WTC11 (cell line): ENCODE measurements around the gene PLSCR5. TPM values are rescaled to one million over a fixed set of nuclear protein-coding genes. Genes with fewer than 3 reads are reported as not detected.
A peak's percentile ranks its signal among the peaks of the same experiment; 100 is the strongest.

ENCODE experiments used
- ATF6 ChIP-seq: sonication (generic); formaldehyde crosslinking; IDR thresholded peaks from 2 replicates; pipeline ENCODE4 v1.8.1; 2023; ENCODE audit warnings: mild to moderate bottlenecking, missing genetic modification reagents
- CDX4 ChIP-seq: fragments of 250-450 bp; sonication (Bioruptor Pico); IDR thresholded peaks from 2 replicates; pipeline ENCODE4 v1.9.0; 2021; ENCODE audit warnings: moderate library complexity, mild to moderate bottlenecking, inconsistent platforms, borderline replicate concordance
- CREB1 ChIP-seq: sonication (generic); formaldehyde crosslinking; IDR thresholded peaks from 2 replicates; pipeline ENCODE4 v1.8.0; 2023; ENCODE audit warnings: mild to moderate bottlenecking, missing genetic modification reagents
- EMX1 ChIP-seq: fragments of 250-450 bp; sonication (Bioruptor Pico); IDR thresholded peaks from 2 replicates; pipeline ENCODE4 v1.8.0; 2021; ENCODE audit warnings: mild to moderate bottlenecking
- FOXJ3 ChIP-seq: sonication (generic); formaldehyde crosslinking; IDR thresholded peaks from 2 replicates; pipeline ENCODE4 v1.9.0; 2021; ENCODE audit warnings: missing genetic modification reagents, mild to moderate bottlenecking, borderline replicate concordance
- GABPB1 ChIP-seq: sonication (generic); formaldehyde crosslinking; IDR thresholded peaks from 2 replicates; pipeline ENCODE4 v1.8.1; 2023; ENCODE audit warnings: mild to moderate bottlenecking, missing genetic modification reagents
- HMGA2 ChIP-seq: fragments of 250-450 bp; sonication (Bioruptor Pico); IDR thresholded peaks from 2 replicates; pipeline ENCODE4 v1.4.0; 2021; ENCODE audit warnings: mild to moderate bottlenecking, moderate library complexity
- IRF2 ChIP-seq: sonication (generic); formaldehyde crosslinking; IDR thresholded peaks from 2 replicates; pipeline ENCODE4 v1.8.0; 2022; ENCODE audit warnings: low read depth, missing genetic modification reagents, borderline replicate concordance
- JUN ChIP-seq: sonication (generic); formaldehyde crosslinking; IDR thresholded peaks from 2 replicates; pipeline ENCODE4 v1.8.0; 2023; ENCODE audit warnings: mild to moderate bottlenecking, missing genetic modification reagents
- MXD4 ChIP-seq: fragments of 250-450 bp; sonication (Bioruptor Pico); IDR thresholded peaks from 2 replicates; pipeline ENCODE4 v1.8.0; 2021; ENCODE audit warnings: mild to moderate bottlenecking, moderate library complexity, borderline replicate concordance
- MYBL2 ChIP-seq: sonication (generic); formaldehyde crosslinking; IDR thresholded peaks from 2 replicates; pipeline ENCODE4 v1.8.1; 2023; ENCODE audit warnings: mild to moderate bottlenecking, moderate library complexity, missing genetic modification reagents
- PREB ChIP-seq: sonication (generic); formaldehyde crosslinking; IDR thresholded peaks from 2 replicates; pipeline ENCODE4 v1.8.1; 2022; ENCODE audit warnings: mild to moderate bottlenecking, missing genetic modification reagents, moderate library complexity, borderline replicate concordance
- RORB ChIP-seq: fragments of 250-450 bp; sonication (Bioruptor Pico); IDR thresholded peaks from 2 replicates; pipeline ENCODE4 v1.9.0; 2021; ENCODE audit warnings: mild to moderate bottlenecking
- SOX15 ChIP-seq: fragments of 250-450 bp; sonication (Bioruptor Pico); IDR thresholded peaks from 2 replicates; pipeline ENCODE4 v1.9.0; 2021; ENCODE audit warnings: mild to moderate bottlenecking
- ZBTB21 ChIP-seq: sonication (generic); formaldehyde crosslinking; IDR thresholded peaks from 2 replicates; pipeline ENCODE4 v1.8.1; 2023; ENCODE audit warnings: mild to moderate bottlenecking, missing genetic modification reagents, borderline replicate concordance
- ZNF219 ChIP-seq: sonication (generic); formaldehyde crosslinking; IDR thresholded peaks from 2 replicates; pipeline ENCODE4 v1.8.0; 2023; ENCODE audit warnings: missing genetic modification reagents, mild to moderate bottlenecking, borderline replicate concordance
- ZNF232 ChIP-seq: sonication (generic); formaldehyde crosslinking; IDR thresholded peaks from 2 replicates; pipeline ENCODE4 v1.8.0; 2022; ENCODE audit warnings: mild to moderate bottlenecking, missing genetic modification reagents
- ZNF317 ChIP-seq: sonication (generic); formaldehyde crosslinking; IDR thresholded peaks from 2 replicates; pipeline ENCODE4 v1.8.1; 2023; ENCODE audit warnings: low read depth, mild to moderate bottlenecking, moderate library complexity, missing genetic modification reagents, borderline replicate concordance
- ZNF396 ChIP-seq: fragments of 250-450 bp; sonication (Bioruptor Pico); IDR thresholded peaks from 2 replicates; pipeline ENCODE4 v1.8.0; 2021; ENCODE audit warnings: mild to moderate bottlenecking, moderate library complexity, borderline replicate concordance
- ZSCAN18 ChIP-seq: fragments of 250-450 bp; sonication (Bioruptor Pico); IDR thresholded peaks from 2 replicates; pipeline ENCODE4 v2.1.2; 2022; ENCODE audit warnings: mild to moderate bottlenecking, moderate library complexity
- total RNA-seq: library from RNA; stranded (reverse); gene quantifications from 3 replicates; pipeline ENCODE4 v1.2.3, GENCODE V29; 2021
- TF ChIP-seq, protein P1 (sequence below): sonication (generic); formaldehyde crosslinking; IDR thresholded peaks from 2 replicates; pipeline ENCODE4 v1.8.0; 2022; ENCODE audit warnings: missing genetic modification reagents
- TF ChIP-seq, protein P2 (sequence below): sonication (generic); formaldehyde crosslinking; IDR thresholded peaks from 2 replicates; pipeline ENCODE4 v1.8.0; 2022; ENCODE audit warnings: mild to moderate bottlenecking, missing genetic modification reagents
- TF ChIP-seq, protein P3 (sequence below): sonication (generic); formaldehyde crosslinking; IDR thresholded peaks from 2 replicates; pipeline ENCODE4 v1.8.1; 2022; ENCODE audit warnings: missing genetic modification reagents, borderline replicate concordance
- TF ChIP-seq, protein P4 (sequence below): sonication (generic); formaldehyde crosslinking; conservative IDR thresholded peaks from 2 replicates; pipeline ENCODE4 v1.8.1; 2023; ENCODE audit warnings: mild to moderate bottlenecking, low read depth, missing genetic modification reagents, moderate library complexity

PLSCR5 gene
- total RNA-seq, 1 experiment from 2014 or later, result not detected

DNA sequence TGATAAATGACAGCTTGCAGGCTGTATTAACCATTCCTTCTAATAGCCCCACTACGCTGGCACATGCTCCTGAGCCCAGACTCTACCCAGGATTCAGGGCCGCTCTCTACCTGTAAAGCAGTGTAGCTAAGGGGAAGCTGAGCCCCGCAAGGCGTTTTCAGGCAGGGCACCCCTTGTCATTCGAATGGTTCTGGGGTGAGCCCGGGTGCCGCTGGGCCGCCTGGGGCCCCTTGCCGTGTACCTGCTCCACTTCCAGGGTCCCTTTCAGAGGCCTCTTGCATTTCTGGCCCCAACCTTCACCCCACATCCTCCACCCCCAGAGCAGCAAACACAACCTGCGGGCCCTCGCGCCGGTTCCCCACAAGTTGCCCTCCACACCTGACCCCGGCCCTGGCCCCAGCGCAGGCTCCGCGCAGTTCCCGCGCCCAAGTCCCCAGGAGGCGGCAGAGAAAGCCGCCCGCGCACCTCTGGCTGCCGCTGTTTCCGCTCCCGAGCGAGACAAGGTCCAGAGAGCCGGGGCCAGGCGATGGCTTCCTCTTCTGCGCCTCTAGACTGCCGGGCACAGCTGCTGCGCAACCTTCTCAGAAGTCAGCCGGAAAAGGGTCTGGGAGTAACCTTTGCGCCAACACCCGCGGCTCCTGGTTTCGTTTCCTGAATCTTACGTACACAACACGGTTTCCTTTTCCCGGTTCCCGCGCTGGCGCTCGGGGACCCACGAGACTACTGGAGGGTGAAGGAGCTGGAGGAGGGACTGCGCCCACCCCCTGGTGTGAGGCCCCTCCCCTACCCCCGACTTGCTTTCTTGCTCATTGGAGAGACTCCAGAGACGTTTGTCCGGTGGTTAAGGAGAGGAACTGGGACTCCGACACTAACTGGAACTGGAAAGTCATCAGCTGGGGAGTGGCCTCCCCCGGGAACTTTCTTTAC, 60.9 kb downstream of the PLSCR5 start, which contains the start of gene PLSCR1 (continued):
- TF ChIP-seq IRF2 (no peak), MYBL2 (no peak), MXD4 (CRISPR knock-in tag) (no peak), EMX1 (CRISPR knock-in tag) (no peak), ZNF232 (CRISPR knock-in tag) (no peak), PREB (no peak), ZNF317 (CRISPR knock-in tag) (no peak), ZNF219 (CRISPR knock-in tag) (no peak), CDX4 (CRISPR knock-in tag) (no peak), ZBTB21 (CRISPR knock-in tag) (no peak), JUN (CRISPR knock-in tag) (no peak), SOX15 (CRISPR knock-in tag) (no peak), ATF6 (CRISPR knock-in tag) (no peak), ZNF396 (CRISPR knock-in tag) (no peak), RORB (CRISPR knock-in tag) (no peak), HMGA2 (CRISPR knock-in tag) (no peak), GABPB1 (CRISPR knock-in tag) (no peak; the same call in 1 of the 2 replicates), CREB1 (CRISPR knock-in tag) (no peak), ZSCAN18 (CRISPR knock-in tag) (no peak), FOXJ3 (CRISPR knock-in tag) (no peak)
- TF ChIP-seq, protein P1, sequence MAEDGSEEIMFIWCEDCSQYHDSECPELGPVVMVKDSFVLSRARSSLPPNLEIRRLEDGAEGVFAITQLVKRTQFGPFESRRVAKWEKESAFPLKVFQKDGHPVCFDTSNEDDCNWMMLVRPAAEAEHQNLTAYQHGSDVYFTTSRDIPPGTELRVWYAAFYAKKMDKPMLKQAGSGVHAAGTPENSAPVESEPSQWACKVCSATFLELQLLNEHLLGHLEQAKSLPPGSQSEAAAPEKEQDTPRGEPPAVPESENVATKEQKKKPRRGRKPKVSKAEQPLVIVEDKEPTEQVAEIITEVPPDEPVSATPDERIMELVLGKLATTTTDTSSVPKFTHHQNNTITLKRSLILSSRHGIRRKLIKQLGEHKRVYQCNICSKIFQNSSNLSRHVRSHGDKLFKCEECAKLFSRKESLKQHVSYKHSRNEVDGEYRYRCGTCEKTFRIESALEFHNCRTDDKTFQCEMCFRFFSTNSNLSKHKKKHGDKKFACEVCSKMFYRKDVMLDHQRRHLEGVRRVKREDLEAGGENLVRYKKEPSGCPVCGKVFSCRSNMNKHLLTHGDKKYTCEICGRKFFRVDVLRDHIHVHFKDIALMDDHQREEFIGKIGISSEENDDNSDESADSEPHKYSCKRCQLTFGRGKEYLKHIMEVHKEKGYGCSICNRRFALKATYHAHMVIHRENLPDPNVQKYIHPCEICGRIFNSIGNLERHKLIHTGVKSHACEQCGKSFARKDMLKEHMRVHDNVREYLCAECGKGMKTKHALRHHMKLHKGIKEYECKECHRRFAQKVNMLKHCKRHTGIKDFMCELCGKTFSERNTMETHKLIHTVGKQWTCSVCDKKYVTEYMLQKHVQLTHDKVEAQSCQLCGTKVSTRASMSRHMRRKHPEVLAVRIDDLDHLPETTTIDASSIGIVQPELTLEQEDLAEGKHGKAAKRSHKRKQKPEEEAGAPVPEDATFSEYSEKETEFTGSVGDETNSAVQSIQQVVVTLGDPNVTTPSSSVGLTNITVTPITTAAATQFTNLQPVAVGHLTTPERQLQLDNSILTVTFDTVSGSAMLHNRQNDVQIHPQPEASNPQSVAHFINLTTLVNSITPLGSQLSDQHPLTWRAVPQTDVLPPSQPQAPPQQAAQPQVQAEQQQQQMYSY (CRISPR knock-in tag), result peak; percentile 18; the same call in 1 of the 2 replicates
- TF ChIP-seq, protein P2, sequence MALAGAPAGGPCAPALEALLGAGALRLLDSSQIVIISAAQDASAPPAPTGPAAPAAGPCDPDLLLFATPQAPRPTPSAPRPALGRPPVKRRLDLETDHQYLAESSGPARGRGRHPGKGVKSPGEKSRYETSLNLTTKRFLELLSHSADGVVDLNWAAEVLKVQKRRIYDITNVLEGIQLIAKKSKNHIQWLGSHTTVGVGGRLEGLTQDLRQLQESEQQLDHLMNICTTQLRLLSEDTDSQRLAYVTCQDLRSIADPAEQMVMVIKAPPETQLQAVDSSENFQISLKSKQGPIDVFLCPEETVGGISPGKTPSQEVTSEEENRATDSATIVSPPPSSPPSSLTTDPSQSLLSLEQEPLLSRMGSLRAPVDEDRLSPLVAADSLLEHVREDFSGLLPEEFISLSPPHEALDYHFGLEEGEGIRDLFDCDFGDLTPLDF (CRISPR knock-in tag), result no peak
- TF ChIP-seq, protein P3, sequence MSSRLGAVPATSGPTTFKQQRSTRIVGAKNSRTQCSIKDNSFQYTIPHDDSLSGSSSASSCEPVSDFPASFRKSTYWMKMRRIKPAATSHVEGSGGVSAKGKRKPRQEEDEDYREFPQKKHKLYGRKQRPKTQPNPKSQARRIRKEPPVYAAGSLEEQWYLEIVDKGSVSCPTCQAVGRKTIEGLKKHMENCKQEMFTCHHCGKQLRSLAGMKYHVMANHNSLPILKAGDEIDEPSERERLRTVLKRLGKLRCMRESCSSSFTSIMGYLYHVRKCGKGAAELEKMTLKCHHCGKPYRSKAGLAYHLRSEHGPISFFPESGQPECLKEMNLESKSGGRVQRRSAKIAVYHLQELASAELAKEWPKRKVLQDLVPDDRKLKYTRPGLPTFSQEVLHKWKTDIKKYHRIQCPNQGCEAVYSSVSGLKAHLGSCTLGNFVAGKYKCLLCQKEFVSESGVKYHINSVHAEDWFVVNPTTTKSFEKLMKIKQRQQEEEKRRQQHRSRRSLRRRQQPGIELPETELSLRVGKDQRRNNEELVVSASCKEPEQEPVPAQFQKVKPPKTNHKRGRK (CRISPR knock-in tag), result no peak
- TF ChIP-seq, protein P4, sequence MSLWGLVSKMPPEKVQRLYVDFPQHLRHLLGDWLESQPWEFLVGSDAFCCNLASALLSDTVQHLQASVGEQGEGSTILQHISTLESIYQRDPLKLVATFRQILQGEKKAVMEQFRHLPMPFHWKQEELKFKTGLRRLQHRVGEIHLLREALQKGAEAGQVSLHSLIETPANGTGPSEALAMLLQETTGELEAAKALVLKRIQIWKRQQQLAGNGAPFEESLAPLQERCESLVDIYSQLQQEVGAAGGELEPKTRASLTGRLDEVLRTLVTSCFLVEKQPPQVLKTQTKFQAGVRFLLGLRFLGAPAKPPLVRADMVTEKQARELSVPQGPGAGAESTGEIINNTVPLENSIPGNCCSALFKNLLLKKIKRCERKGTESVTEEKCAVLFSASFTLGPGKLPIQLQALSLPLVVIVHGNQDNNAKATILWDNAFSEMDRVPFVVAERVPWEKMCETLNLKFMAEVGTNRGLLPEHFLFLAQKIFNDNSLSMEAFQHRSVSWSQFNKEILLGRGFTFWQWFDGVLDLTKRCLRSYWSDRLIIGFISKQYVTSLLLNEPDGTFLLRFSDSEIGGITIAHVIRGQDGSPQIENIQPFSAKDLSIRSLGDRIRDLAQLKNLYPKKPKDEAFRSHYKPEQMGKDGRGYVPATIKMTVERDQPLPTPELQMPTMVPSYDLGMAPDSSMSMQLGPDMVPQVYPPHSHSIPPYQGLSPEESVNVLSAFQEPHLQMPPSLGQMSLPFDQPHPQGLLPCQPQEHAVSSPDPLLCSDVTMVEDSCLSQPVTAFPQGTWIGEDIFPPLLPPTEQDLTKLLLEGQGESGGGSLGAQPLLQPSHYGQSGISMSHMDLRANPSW (CRISPR knock-in tag), result no peak
